Keratinocyte (primary cell): Measurements from ENCODE around the gene FEZF2. TPM values are rescaled to one million over a fixed set of nuclear protein-coding genes. Genes with fewer than 3 reads are reported as not detected.
A peak's percentile ranks its signal among the peaks of the same experiment; 100 is the strongest.

Source experiments
- DNase-seq: peaks from one replicate; pipeline ENCODE4 v3.0.0-alpha.2; 2011; ENCODE audit warnings: low read depth, missing footprints, low spot score
- FAIRE-seq: peaks from 2 replicates; lab custom pipeline; 2011; peaks lifted over from hg19 to GRCh38; lab: Jason Lieb, UNC
- H2AFZ ChIP-seq: 2 replicates; pipeline ENCODE4 v1.6.0; 2012; ENCODE audit warnings: low read length, control low read depth, inconsistent platforms; ENCODE audit not compliant: control insufficient read depth
- H3K27ac ChIP-seq: 2 replicates; pipeline ENCODE4 v1.5.1; 2011; ENCODE audit warnings: low read length; ENCODE audit not compliant: control insufficient read depth, insufficient read depth
- H3K27me3 ChIP-seq: 3 replicates; pipeline ENCODE4 v1.6.0; 2011; ENCODE audit warnings: low read length; ENCODE audit not compliant: control insufficient read depth, insufficient read depth; ENCODE audit errors: extremely low read depth
- H3K36me3 ChIP-seq, 2 experiments: 2 replicates in 1 of 2; 3 replicates in 1 of 2; pipeline ENCODE4 v1.5.1; 2011; ENCODE audit warnings: low read length in 2 of 2, mild to moderate bottlenecking in 1 of 2; ENCODE audit not compliant: control insufficient read depth in 2 of 2, insufficient read depth in 2 of 2; ENCODE audit errors: extremely low read depth in 1 of 2
- H3K4me1 ChIP-seq: 3 replicates; pipeline ENCODE4 v1.5.1; 2011; ENCODE audit warnings: low read length; ENCODE audit not compliant: control insufficient read depth, insufficient read depth; ENCODE audit errors: extremely low read depth
- H3K4me2 ChIP-seq: 3 replicates; pipeline ENCODE4 v1.6.0; 2011; ENCODE audit warnings: low read depth, low read length; ENCODE audit not compliant: control insufficient read depth, insufficient read depth; ENCODE audit errors: extremely low read depth
- H3K4me3 ChIP-seq, 3 experiments: fragments of 200-600 bp in 1 of 3; sonication (generic) in 1 of 3; 2 replicates in 2 of 3; 3 replicates in 1 of 3; pipeline ENCODE4 v1.5.1; 2011 to 2016; ENCODE audit warnings: low read length in 3 of 3, mild to moderate bottlenecking in 3 of 3, control low read depth in 2 of 3, inconsistent platforms in 1 of 3, low read depth in 1 of 3, mixed read lengths in 1 of 3, mixed run types in 1 of 3, moderate library complexity in 1 of 3; ENCODE audit not compliant: control insufficient read depth in 2 of 3, insufficient read depth in 2 of 3; ENCODE audit errors: extremely low read depth in 1 of 3
- H3K79me2 ChIP-seq: 2 replicates; pipeline ENCODE4 v1.6.0; 2012; ENCODE audit warnings: low read length; ENCODE audit not compliant: control insufficient read depth, insufficient read depth
- H3K9ac ChIP-seq: 3 replicates; pipeline ENCODE4 v1.6.0; 2011; ENCODE audit warnings: low read length; ENCODE audit not compliant: control insufficient read depth, insufficient read depth; ENCODE audit errors: extremely low read depth
- H3K9me1 ChIP-seq: 3 replicates; pipeline ENCODE4 v1.6.0; 2011; ENCODE audit warnings: low read length; ENCODE audit not compliant: control insufficient read depth, insufficient read depth; ENCODE audit errors: extremely low read depth
- H3K9me3 ChIP-seq: 2 replicates; pipeline ENCODE4 v1.5.1; 2012; ENCODE audit warnings: low read depth, low read length; ENCODE audit not compliant: control insufficient read depth
- H4K20me1 ChIP-seq: 3 replicates; pipeline ENCODE4 v1.6.0; 2011; ENCODE audit warnings: low read length; ENCODE audit not compliant: control insufficient read depth, insufficient read depth; ENCODE audit errors: extremely low read depth
- EZH2 ChIP-seq: IDR thresholded peaks from one replicate; pipeline ENCODE4 v1.6.1; 2012; ENCODE audit warnings: inconsistent platforms, mild to moderate bottlenecking, low read length, moderate library complexity
- dilution Hi-C: fragments of 300-500 bp; cut with MboI; formaldehyde crosslinking; loops from one replicate; pipeline ENCODE4 v1.7.0; 2020; ENCODE audit warnings: low sequenced_read_pairs; ENCODE audit not compliant: extremely low pct_ligation_motif_present
- polyA plus RNA-seq, 5 experiments: library from polyadenylated mRNA; depleted of rRNA in 3 of 5; stranded (reverse) in 3 of 5; stranded (forward) in 1 of 5; unstranded in 1 of 5; fragments of >200 nt; gene quantifications; 1 replicate in 1 of 5; 2 replicates in 3 of 5; 3 replicates in 1 of 5; pipeline versions ENCODE4 v1.2.1 to v1.2.3, GENCODE V29; 2011 to 2012; ENCODE audit warnings: missing spikeins in 2 of 5, low read depth in 1 of 5, low replicate concordance in 1 of 5
- TF ChIP-seq, protein P1 (sequence below), 3 experiments: IDR thresholded peaks in 1 of 3; conservative IDR thresholded peaks in 1 of 3; optimal IDR thresholded peaks in 1 of 3; 2 replicates in 2 of 3; 3 replicates in 1 of 3; pipeline versions ENCODE3 to v1.5.1; 2011; ENCODE audit warnings: low read length in 3 of 3, mild to moderate bottlenecking in 3 of 3, moderate library complexity in 2 of 3, control low read depth in 1 of 3, inconsistent platforms in 1 of 3; ENCODE audit not compliant: insufficient read depth in 2 of 3; ENCODE audit errors: extremely low read depth in 1 of 3

The FEZF2 gene
- polyA plus RNA-seq, 1 donor (not counting 4 experiments of a cell fraction or from before 2014, with no cell fraction given): not detected

DNA sequence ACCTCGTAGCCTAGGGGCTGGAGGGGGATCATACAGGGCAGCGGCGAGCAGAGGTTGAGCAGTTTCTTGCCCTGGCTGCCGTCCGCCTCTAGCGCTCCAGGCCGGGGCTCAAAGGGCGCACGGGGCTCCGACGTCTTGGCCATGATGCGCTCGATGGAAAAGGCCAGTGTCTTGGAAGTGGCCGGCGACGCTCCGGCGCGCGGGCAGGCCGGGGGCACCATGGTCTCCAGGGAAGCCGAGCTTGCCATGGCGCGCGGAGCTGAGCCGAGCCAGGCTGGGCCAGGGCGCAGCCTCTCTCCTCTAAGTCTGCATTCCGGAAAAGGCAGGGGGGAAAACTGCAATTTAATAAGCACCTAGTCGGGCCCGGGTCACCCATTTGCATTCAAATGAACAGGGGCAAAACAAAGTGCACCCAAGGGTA is 719 bp downstream of the FEZF2 start:
- Histone ChIP-seq H4K20me1 (peaks cover 7% of the 10 kb centered on the region), H3K4me2 (no peak overlapping the region), H3K9ac (no peak overlapping the region), H2AFZ (no peak overlapping the region), H3K9me1 (no peaks in the 10 kb centered on the region), H3K4me3 (no peak overlapping the region), H3K4me1 (no peaks in the 10 kb centered on the region), H3K36me3 (no peaks in the 10 kb centered on the region), H3K27me3 (peaks cover 99% of the 10 kb centered on the region), H3K9me3 (no peaks in the 10 kb centered on the region), H3K27ac (no peak overlapping the region), H3K79me2 (no peaks in the 10 kb centered on the region)
- TF ChIP-seq, protein P1, sequence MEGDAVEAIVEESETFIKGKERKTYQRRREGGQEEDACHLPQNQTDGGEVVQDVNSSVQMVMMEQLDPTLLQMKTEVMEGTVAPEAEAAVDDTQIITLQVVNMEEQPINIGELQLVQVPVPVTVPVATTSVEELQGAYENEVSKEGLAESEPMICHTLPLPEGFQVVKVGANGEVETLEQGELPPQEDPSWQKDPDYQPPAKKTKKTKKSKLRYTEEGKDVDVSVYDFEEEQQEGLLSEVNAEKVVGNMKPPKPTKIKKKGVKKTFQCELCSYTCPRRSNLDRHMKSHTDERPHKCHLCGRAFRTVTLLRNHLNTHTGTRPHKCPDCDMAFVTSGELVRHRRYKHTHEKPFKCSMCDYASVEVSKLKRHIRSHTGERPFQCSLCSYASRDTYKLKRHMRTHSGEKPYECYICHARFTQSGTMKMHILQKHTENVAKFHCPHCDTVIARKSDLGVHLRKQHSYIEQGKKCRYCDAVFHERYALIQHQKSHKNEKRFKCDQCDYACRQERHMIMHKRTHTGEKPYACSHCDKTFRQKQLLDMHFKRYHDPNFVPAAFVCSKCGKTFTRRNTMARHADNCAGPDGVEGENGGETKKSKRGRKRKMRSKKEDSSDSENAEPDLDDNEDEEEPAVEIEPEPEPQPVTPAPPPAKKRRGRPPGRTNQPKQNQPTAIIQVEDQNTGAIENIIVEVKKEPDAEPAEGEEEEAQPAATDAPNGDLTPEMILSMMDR (optimal IDR thresholded peaks at IDR 0.05 in 1 of 3, IDR thresholded peaks at IDR 0.05 in 1 of 3, conservative IDR thresholded peaks at IDR 0.05 in 1 of 3; ENCODE audit: extremely low read depth in 1 of 3, insufficient read depth in 2 of 3, low read length in 3 of 3): no peak
- dilution Hi-C loops: no loop called here
- DNase-seq: no peak
- FAIRE-seq: no peak

- Histone ChIP-seq H3K4me1 (no peaks in the 10 kb centered on the region), H2AFZ (no peak overlapping the region), H3K36me3 (no peaks in the 10 kb centered on the region), H3K4me2 (peak overlapping the region; percentile 10), H3K4me3 (no peak overlapping the region), H3K9me1 (no peaks in the 10 kb centered on the region), H4K20me1 (peaks cover 7% of the 10 kb centered on the region), H3K27ac (no peak overlapping the region), H3K27me3 (peaks cover 99% of the 10 kb centered on the region), H3K9ac (no peak overlapping the region), H3K9me3 (no peaks in the 10 kb centered on the region), H3K79me2 (no peaks in the 10 kb centered on the region)
- dilution Hi-C loops: no loop called here
- peak; percentile 25 for TF ChIP-seq EZH2
- TF ChIP-seq, protein P1 (optimal IDR thresholded peaks at IDR 0.05 in 1 of 3, IDR thresholded peaks at IDR 0.05 in 1 of 3, conservative IDR thresholded peaks at IDR 0.05 in 1 of 3; ENCODE audit: extremely low read depth in 1 of 3, insufficient read depth in 2 of 3, low read length in 3 of 3): no peak
- DNase-seq: no peak
- no peak for FAIRE-seq
Observed at GRCh38 chr3:62371720-62372591, 1.4 kb downstream of the FEZF2 start.
